GM12891 (cell line): ENCODE results near the gene WDFY3.

ENCODE experiments used
- PAX5 ChIP-seq: IDR thresholded peaks from 2 replicates; pipeline ENCODE4 v1.6.1; 2011; ENCODE audit warnings: low read length, moderate library complexity, mild to moderate bottlenecking; ENCODE audit not compliant: insufficient read depth, severe bottlenecking
- POLR2A ChIP-seq: IDR thresholded peaks from 2 replicates; pipeline ENCODE4 v1.6.1; 2011; ENCODE audit warnings: low read depth, low read length, control low read depth
- POLR2AphosphoS5 ChIP-seq: IDR thresholded peaks from 2 replicates; pipeline ENCODE4 v1.6.1; 2011; ENCODE audit warnings: low read depth, low read length, control low read depth
- POU2F2 ChIP-seq: IDR thresholded peaks from 2 replicates; pipeline ENCODE4 v1.6.1; 2011; ENCODE audit warnings: low read depth, mild to moderate bottlenecking, control low read depth, low read length, moderate library complexity
- SPI1 ChIP-seq: IDR thresholded peaks from 2 replicates; pipeline ENCODE4 v1.6.1; 2011; ENCODE audit warnings: low read depth, low read length, control low read depth
- TAF1 ChIP-seq: IDR thresholded peaks from 2 replicates; pipeline ENCODE4 v1.6.1; 2011; ENCODE audit warnings: low read depth, low read length, control low read depth

GRCh38 chr4:84971319-84971932 is 4.9 kb upstream of the WDFY3 start:
- TF ChIP-seq POLR2A (no peak), POLR2AphosphoS5 (no peak), PAX5 (no peak), SPI1 (no peak), TAF1 (no peak), POU2F2 (no peak)
